HG03521 (cell line): Measurements from ENCODE around the gene CPNE1.

Experiments used
- ATAC-seq: cut with Tn5 transposase; IDR thresholded peaks from one replicate; pipeline ENCODE4 v1.9.1; 2021; ENCODE audit warnings: mild to moderate bottlenecking, moderate library complexity; ENCODE audit not compliant: unreplicated experiment

The CPNE1 gene

GRCh38 chr20:35654415-35654814, 10.3 kb downstream of the CPNE1 start:
- no peak for ATAC-seq

- ATAC-seq, result no peak
Observed at GRCh38 chr20:35653893-35654292, 10.8 kb downstream of the CPNE1 start.

GRCh38 chr20:35653430-35653734, 11.3 kb downstream of the CPNE1 start:
- no peak for ATAC-seq

DNA sequence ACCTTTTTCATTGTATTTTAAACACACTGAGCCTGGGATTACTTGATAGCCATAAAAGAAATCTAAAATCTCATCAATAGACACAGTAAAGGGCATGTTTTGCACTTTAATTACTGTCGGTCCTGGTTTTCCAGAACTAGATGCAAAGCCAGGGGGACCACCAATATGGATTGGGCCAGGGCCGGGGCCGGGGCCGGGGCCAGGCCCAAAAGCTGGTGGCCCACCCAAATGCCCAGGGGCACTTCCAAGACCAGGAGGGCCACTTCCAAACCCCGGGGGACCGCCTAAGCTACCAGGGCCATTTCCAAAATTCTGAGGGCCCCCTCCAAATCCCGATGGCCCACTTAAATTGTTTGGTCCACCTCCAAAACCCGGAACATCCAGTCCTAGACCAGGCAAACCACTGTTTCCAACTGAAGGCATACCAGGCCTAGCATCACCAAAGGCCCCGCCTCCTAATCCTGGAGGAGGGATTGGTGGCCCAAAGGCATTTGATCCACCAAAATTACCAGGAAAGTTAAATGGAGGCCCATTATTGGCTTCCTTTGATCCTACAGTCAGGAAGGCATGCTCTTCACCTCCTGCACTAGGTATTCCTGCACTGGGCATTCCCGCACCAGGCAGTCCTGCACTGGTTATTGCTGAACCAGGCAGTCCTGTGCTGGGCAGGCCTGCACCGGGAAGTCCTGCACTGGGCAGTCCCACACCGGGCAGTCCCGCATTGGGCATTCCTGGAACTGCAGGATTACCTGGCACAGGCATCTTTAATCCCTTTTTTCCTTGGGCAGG, 11.9 kb downstream of the CPNE1 start:
- no peak for ATAC-seq

DNA sequence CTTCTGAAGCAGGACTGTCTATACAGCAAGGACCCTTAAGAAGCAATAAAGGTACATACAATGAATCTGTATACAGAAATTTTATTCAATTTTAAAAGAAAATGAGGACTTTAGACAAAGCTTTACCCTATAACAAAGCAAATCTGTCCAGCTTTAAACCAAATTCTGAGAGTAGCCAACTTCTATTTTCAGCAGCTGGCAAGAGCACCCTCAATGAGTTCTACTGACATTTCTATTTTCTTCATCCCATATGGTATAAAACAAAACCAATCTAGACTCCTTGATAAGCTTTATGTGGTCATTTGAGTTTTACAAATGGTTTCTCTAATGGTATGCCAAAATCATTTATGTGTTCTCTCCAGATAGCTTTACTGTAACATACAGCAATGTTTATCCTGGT, 12.7 kb downstream of the CPNE1 start:
- no peak for ATAC-seq

- ATAC-seq, result no peak
Observed at GRCh38 chr20:35650632-35651031, 14.1 kb downstream of the CPNE1 start.

GRCh38 chr20:35648836-35649235, 15.9 kb downstream of the CPNE1 start:
- no peak for ATAC-seq

DNA sequence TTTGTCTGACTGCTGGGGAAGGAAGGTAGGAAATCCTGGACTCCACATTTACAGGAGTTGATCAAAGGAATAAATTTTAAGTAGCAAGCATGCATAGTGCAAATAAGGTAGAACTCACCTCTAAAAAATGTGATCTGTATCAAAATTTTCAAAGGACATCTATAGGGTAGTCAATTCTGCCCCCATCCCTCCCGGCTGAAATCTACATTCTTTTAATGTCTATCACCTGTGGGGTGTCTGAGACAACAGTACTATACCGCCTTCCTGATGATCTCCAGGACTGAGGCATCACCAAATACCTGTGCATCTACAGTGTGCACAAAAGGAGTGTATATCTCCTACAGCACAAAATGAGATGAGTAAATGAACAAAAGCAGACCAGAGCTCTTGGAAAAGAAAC, 19.9 kb downstream of the CPNE1 start:
- no peak for ATAC-seq

- ATAC-seq, result no peak
Observed at GRCh38 chr20:35643045-35643444, 21.7 kb downstream of the CPNE1 start.

GRCh38 chr20:35641743-35642142, 23.0 kb downstream of the CPNE1 start:
- no peak for ATAC-seq

DNA sequence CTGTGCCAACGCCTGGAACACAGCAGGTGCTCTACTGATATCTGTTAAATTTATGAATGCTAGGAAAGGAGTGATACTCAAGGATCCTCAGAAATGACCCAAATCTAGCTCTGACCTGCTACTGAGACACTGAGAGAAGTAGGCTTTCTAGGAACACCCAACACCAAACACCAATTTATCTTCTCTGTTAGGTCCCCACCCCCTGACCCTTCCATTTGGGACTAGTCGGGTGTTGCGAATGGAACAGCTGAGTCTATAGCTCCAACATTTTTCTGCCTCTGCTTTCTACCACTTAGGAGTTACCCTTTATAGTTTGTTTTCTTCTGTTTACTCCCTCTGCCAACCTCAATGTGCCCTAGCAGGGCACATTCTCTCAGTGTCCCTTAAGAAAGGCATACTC, 24.0 kb downstream of the CPNE1 start:
- no peak for ATAC-seq

DNA sequence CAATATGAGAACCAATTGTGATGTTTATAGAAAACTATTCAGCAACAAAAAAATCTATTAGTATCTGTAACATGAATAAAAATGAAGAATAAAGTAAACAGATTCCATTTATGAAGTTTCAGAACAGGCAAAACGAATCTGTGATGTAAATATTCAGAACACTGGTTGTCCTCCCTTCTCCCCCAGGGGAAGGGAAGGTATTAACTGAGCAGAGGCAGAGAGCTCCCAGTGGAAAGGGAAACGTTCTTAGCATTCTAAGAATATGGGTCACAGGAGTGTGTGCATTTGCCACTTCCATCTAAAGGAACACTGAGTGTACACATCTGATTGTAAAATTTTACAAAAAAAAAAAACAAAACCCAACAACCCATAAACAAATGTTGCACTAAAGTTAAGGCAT, 25.9 kb downstream of the CPNE1 start:
- ATAC-seq, result no peak

- ATAC-seq, result no peak
Observed at GRCh38 chr20:35637276-35637675, 27.4 kb downstream of the CPNE1 start.

GRCh38 chr20:35636095-35636494, 28.6 kb downstream of the CPNE1 start:
- ATAC-seq, result no peak

- no peak for ATAC-seq
Observed at GRCh38 chr20:35635652-35636051, 29.0 kb downstream of the CPNE1 start.

- ATAC-seq, result no peak
Observed at GRCh38 chr20:35632539-35633115, 32.1 kb downstream of the CPNE1 start.

DNA sequence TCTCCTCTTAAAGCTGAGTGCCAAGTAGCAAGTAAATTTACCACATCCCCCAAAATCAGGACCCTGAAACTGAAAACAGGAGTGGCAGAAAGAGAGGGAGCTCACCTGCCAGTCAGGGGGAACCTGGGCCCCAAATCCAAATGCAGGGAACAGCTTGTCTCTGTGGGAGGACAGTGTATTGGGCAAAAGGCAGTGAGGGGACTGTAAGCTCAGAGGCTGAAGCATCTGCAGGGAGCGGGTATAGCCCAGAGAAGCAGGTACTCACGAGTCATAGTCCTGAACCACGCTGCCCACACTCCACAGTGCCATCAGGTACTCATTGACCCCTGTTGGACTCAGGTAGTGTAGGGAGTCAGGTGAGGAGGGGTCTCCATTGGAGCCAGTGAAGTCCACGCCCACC, 34.1 kb downstream of the CPNE1 start:
- no peak for ATAC-seq

DNA sequence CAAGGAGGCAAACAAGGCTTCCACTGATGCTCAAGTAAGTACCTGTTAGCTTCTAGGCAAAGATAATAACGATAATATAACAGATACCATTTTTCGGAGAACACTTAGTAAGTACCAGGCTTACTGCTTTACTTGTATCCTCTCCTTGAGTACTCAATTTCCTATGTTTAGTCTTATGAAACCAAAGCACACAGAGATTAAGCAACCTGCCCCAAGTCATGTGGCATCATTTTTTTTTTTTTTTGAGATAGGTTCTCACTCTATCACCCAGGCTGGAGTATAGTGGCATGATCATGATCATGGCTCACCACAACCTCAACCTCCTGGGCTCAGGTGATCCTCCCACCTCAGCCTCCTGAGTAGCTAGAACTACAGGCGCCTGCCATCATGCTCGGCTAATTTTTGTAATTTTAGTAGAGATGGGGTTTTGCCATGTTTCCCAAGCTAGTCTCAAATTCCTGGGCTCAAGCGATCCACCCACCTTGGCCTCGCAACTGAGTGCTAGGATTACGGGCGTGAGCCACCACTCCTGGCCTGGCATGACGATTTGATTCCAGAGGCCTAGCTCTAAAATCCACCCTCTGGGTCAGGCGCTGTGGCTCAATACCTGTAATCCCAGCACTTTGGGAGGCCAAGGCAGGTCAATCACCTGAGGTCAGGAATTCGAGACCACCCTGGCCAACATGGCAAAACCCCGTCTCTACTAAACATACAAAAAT, 35.1 kb downstream of the CPNE1 start:
- no peak for ATAC-seq

- ATAC-seq, result no peak
Observed at GRCh38 chr20:35627121-35627520, 37.6 kb downstream of the CPNE1 start.

DNA sequence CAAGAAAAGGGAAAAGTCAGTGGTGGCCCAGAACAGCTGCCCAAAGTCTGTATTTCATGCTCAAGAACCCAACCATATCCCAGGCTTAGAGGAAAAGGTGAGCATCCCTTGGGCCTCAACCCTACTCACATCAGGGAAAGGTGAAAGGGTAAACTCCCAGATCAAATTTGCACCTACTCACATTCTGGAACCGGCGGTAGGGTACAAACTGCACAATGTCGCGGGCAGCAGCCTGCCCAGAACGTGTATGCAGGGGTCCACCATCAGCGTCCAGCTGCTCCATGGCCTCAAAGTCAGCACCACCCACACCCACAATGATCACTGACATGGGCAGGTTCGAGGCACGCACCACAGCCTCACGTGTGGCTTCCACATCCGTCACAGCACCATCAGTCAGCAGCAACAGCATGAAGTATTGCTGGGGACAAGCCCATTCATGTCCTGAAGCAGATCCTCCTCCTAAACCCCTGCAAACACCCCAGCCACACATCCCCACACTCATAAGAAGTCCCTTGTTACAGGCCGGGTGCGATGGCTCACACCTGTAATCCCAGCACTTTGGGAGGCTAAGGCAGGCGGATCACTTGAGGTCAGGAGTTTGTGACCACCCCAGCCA, 38.2 kb downstream of the CPNE1 start:
- ATAC-seq, result no peak

- ATAC-seq, result no peak
Observed at GRCh38 chr20:35625584-35626385, 38.9 kb downstream of the CPNE1 start.
